NCI-H2196 treated with DMSO at 0.1 percent for 48 hours (cell line): Measurements from ENCODE around the gene THBS3.
"Not testable (repeated sequence)": the region's sequence is repeated elsewhere in the genome, so short reads cannot be mapped to it uniquely, and the experiment has no call there.

Experiments
- DNase-seq: peaks from one replicate; lab custom pipeline; 2025; ENCODE audit not compliant: unreplicated experiment; lab: John Stamatoyannopoulos, UW

Gene THBS3

DNA sequence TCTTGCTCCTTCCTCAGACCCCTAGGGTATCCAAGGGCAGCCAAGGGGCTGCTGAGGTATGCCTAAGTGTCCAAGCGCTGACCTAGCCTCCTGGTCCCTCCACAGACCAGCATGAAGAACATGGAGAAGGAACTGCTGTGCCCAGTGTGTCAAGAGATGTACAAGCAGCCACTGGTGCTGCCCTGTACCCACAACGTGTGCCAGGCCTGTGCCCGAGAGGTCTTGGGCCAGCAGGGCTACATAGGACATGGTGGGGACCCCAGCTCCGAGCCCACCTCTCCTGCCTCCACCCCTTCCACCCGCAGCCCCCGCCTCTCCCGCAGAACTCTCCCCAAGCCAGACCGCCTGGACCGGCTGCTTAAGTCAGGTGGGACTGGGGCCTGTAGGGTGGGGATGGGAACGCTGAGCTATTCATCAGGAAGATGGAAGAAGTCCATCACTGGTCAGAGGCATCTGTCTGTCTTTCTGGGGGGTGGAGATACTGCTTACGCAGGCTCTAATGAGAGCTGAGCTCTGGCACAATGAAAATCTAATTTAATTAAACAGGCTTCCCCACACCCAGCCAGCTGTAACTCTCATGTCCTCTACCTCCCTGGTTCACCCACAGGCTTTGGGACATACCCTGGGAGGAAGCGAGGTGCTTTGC is 32.3 kb downstream of the THBS3 start:
- no peak for DNase-seq

DNA sequence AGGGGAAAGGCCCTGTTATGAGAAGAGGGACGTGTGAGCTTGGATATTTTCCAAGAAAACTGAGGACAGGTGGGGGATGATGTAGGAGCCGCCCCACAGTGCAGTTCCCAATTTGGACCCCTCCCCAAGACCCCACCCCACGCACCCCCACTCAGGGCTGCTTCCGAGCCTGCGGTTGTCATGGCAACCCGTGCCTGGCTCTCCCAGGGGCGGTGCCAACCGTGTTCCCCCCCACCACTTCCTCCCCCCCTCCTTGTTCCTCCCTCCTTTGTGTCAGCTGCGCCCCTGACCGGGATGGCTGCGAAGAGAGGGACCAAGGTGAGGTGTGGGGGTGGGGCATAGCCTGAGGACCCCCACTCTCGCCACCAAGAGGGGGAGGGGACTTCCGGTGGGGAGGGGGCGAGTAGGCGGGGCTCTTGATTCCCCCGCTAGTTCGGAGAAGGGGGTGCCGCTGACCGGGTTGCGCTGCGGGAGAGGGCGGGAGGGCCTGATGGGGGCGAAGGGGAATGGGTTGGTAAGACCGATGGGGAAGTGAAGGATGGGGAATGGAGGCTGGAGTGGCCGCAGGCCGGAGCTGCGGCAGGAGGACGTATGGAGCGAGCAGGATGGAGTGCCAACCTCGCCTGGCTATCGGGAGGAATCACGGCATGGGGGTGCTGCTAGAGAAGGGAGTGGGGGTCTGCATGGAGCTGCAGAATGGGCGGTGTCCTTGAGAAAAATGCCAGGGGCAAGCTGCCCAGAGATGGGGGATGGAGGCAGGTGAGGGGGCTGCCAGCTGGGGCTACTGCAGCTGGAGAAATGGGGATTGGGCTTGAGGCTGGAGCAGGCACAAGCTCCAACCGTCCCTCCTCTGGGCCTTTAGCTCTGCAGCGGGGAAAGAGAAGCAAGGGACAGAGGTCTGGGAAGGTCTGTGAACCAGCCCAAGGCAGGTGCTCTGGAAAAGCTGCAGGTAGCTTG is 33.1 kb downstream of the THBS3 start:
- DNase-seq: peak; percentile 66

DNA sequence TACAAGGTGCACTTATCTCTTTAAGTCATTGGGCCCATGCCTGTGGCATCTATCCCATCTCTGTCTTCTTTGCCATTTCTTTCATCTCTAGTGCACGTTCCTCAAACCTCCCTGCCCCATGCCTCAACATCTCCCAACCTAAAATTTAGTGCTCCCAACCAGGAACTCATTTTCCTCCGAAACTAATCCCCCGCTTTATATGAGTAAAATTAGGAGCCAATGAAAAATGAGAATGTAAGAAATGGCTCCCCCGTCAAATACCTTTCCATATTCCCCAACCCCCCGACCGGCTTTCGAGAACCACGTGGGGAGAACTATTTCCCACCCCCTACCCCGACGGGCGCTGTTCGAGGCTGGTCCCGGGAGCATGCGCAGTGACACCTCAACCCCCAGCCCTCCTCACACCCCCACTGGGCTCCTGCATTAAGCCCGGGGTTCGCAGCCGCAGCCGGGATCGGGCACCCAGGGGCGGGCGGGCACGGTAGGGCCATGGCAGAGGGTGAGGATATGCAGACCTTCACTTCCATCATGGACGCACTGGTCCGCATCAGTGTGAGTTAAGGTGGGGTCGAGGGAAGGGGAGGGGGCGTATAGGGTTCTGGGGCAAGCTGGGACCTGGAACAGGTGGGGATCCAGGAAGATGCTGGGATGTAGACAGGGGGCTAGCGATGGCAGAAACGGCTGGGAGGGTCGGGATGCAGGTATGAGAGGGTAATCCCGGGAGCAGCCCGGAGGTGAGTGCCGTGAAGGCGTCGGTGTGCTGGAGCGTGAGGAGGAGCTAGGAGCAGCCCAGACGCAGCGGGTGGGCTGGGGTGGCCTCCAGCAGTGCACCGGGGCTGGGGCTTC is 34.0 kb downstream of the THBS3 start, which contains the start of gene TRIM46:
TSS of gene TRIM46 (plus strand) at position 372 of the 846 bp plus-strand sequence. CDS start at position 490, 118 bp downstream.
- DNase-seq: peak; percentile 66

DNA sequence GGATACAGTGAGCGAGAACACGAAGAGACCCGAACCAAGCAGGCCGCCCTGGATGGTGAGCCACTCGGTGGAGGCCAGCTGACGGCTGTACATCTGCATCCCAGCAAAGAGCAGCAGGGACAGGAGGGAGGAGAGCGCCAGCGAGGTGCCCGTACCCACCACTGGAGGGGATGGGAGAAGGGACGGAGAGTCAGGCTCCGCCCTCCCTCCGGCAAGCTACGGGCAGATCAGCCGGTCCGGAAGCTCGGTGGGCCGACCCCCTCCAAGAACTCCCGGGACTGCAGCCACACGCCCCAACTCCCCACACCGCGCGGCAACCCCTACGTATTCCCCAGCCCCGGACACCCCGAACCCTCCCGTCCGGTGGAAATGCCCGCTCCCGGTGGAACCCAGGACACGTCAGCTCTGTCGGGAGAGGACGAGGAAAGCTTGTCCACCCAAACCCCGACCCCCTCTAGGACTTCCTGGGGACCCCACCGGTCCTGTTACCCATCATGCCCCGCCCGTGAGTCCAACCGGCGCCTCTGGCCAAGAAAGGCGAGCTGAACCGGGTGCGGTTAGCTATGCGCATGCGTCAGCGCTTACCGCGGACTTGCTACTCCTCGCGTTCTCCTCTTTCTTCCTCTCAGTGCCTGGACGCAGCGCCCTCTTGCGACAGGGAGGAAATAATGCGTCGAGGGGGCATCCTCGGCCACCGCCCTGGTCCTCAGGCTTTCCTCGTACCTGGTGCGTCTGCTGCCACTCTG is 34.8 kb downstream of the THBS3 start, which contains the start of gene KRTCAP2:
TSS of gene KRTCAP2 (minus strand) at position 573 of the 746 bp plus-strand sequence. CDS start at position 493, 80 bp downstream.
- peak; percentile 96 for DNase-seq

DNA sequence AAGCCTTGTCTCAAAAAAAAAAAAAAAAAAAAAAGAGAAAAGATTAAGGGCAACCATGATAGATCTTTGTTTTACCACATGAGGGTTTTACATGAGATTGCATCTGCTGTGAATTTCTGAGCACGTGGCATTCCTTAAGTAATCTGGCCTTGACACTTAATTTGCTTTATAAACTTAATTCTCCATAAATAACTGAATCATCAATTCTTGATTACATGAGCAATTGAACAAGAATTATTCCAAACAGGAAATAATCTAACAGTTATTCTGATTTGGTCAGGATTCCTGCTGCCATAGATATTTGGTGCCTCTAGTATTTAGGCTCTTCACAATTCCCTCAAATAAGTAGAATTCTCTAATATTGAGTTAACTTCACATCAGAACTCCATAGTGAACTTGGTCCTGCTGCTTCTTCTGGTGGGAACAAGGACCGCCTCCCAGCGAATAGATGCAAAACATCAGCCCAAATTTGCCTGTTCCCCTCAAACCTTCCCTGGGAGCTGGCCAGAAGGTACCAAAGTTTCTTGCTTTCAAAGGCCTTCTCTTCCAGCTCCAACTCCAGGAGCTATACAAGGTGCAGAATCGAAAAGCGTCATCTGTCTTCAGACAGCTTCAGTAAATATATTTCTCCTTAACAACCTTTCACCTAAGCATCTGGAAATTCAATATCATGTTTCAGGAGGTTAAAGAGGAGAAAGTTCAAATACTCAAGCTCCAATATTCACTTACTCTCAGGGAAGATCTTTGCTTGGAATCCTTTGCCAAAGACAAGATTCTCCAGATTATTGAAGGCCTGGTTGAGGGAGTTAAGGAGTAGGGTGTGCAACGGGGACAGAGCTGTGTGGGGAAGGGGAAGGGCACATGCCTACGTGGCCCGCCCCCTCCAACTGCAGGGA is 35.6 kb downstream of the THBS3 start:
- DNase-seq: no peak

DNA sequence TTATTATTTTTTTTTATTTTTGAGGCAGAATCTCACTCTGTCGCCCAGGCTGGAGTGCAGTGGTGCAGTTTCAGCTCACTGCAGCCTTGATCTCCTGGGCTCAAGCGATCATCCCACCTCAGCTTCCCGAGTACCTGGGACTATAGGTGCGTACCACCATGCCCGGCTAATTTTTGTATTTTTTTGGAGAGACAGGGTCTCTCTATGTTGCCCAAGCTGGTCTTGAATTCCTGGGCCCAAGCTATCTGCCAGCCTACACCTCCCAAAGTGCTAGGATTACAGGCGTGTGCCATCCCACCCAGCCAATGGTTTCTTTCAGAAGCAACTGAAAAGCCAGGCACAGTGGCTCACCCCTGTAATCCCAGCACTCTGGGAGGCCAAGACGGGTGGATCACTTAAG is 36.9 kb downstream of the THBS3 start:
- no peak for DNase-seq

DNA sequence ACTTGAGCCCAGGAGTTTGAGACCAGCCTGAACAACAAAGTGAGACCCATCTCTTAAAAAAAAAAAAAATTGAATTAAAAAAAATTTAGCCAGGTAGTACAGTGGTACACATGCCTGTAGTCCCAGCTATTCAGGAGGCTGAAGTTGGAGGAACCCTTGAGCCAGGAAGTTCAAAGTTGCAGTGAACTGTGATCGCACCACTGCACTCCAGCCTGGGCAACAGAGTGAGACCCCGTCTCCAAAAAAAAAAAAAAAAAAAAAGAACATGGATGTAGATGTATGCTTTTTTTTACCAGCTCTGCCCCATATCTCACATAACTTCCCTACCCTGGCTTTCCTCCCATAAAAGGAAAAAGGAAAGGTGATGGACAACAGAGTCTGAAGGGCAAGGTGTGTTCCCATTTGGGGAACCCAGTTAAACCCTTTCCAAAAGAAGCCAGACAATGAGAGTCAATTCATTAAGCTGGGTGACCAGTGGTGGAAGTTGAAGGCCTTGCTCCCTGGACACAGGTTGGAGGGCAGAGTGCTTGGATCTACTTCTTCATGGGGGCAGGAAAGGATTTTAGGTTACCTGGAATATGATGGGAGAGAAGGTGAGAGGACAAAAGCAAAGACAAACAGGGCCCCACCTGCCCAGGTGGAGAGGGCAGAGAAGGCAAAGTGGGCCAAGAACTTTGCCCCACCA is 37.5 kb downstream of the THBS3 start:
- DNase-seq: no peak

DNA sequence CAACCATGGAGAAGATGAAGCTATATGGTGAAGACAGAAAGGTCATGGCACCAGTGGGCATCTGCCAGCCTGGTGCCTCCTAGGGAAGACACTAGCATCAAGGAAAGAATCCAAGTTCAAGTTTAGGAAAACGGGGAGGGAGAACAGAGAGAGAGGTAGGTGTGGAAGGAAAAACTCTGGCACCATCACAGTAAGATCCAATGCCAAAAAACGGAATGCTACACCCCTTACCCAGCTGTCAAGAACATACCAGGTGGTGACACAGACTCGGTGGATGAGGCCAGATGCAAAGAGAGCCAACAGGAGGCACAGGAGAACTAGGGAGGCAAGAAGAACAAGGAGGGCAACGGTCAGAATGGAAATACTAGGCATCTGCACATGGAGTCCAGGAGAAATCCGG is 38.2 kb downstream of the THBS3 start:
- DNase-seq: no peak

DNA sequence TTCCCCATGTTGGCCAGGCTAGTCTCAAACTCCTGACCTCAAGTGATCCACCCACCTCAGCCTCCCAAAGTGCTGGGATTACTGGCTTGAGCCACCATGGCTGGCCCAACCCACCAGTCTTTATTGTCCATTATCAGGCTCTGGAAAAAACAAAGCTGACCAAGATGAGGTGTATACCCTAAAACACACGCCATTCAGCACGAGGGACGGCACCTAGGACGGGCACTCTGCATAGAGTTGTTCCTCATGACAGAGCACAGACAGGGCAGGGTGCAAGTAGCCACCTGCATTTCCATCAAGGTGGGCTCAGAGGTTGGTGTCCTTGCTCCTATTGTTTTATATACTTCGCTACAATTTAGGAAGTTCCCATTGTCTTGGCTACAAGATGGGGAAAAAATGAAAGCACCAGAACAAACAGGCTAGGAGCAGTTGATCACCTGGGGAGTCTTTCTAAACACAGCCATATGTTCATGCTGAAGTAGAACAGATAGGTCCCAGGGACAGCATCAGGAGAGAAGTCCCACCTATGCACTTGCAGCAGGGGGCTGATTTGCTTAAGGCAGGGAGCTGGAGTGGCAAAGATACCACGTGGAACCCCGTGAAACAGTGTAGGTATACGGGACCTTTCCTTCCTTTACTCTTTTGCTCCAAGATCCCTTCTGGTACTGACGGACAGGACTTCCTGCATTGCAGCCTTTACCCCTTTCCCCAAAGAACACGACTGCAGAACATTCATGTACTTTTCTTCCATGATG is 39.1 kb downstream of the THBS3 start:
- no peak for DNase-seq

DNA sequence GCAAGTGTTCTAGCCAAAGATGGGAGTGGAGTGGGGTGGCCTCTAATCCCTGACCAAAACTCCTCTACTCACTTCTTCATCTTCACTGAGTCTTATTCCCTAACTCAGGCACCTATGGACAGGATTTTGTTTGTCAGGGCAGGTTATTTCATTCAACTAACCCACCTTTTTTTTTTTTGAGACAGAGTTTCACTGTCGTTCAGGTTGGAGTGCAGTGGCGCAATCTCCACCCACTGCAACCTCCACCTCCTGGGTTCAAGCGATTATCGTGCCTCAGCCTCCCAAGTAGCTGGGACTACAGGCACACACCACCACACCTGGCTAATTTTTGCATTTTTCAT is 39.6 kb downstream of the THBS3 start:
- DNase-seq: not testable (repeated sequence)

DNA sequence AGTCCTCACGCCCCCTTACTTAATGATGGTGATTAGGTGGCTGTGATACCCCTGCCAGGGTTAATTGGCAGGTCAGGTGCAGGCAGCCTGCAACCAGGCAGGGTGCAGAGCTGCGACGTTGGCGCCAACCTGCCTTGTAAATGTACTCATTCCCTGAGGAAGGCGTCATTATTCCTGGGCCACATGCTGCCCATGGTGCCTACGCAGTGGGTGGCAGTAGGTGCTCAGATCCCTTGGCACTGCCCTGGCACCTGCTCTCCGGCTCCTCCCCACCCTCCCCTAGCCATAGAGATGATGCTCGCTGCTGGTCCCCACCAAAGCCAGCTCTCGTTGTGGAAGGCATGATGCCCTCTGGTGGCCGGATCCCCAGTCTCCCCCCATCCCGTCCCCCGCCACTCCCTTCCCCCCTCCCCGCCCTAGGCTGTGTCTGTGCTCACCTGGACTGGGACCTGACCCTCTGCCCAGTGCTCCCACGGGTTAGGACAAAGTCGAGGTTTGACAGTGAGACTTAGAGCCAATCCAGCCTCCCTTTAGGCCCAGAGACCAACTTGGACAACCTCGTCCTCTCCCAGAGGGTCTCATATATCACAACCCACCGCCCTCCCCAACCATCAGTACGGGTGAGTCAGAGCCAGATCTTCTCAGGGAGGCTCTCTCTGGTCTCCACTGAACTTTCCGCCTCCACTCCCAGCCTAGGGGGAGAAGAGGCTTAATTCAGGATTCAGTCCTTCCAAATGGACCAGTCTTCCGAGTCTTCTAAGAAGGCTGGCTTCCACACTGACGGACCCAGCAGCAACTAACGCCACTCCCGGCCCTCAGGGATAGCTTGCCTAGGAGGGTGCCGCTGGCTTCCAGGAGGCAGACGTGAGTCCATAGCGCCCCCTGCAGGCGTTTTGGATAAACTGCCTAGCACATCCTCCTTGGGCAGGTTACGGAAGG is 40.3 kb downstream of the THBS3 start:
- DNase-seq: peak; percentile 95

DNA sequence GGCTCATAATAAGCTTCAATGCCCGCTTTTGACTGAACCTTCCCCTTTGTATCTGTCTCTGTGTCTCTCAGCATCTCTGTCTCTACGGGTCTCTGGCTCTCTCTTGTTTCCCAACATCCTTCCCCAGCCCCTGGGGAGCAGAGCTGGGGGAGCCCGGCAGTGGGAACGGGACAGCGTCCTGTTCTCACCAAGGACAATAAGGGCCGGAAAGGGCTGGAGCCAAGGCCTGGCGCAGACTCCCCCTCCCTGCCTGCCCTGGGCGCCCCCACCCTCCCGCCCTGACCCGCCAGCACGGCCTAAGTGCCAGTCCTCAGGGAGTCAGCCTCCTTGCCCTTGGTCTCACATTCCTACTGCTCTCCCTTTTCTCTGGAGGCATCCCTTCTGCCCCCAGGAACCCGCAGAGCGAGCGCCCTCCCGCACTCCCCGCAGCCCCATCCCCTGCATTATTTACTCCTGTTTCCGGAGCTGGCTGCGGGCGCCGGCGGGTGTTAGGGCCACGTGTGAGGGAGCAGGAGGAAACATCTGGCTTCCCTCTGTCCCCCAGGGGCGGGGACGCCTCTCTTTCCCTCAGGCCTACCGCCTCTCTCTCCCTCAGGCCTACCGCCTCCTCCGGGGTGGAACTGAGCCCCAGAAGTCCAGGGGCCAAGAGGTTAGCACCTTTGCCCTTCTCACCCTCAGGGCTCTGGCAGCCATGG is 41.1 kb downstream of the THBS3 start:
- DNase-seq: peak; percentile 39

DNA sequence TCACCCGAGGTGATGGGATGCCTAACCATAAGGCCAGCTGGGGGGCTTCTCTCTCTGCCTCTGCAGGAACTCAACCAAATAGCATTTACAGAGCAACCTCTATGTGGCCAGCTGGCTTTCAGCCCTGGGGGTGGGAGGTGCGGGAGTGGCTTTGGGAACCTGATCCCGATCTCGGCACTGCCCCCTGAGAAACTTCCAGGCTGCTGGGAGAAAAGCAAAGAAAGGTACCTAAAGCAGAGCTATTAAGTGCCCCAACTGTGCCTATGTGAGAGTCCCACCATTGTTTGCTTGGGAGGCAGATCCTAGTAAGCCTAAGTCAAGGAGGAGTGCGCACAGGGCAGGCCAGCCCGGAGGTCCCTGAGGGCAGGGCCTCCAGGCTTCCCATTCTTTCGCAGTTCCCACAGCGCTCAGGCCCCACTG is 41.6 kb downstream of the THBS3 start:
- no peak for DNase-seq

DNA sequence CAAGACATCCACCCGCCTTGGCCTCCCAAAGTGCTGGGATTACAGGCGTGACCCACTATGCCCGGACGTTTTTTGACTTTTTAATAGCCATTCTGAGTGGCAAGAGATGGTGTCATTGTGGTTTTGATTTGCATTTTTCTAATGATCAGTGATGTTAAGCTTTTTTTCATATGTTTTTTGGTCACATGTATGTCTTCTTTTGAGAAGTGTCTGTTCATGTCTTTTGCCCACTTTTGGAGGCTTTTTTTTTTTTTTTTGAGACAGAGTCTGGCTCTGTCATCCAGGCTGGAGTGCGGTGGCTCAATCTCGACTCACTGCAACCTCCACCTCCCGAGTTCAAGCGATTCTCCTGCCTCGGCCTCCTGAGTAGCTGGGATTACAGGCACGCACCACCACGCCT is 43.1 kb downstream of the THBS3 start:
- DNase-seq: not testable (repeated sequence)

DNA sequence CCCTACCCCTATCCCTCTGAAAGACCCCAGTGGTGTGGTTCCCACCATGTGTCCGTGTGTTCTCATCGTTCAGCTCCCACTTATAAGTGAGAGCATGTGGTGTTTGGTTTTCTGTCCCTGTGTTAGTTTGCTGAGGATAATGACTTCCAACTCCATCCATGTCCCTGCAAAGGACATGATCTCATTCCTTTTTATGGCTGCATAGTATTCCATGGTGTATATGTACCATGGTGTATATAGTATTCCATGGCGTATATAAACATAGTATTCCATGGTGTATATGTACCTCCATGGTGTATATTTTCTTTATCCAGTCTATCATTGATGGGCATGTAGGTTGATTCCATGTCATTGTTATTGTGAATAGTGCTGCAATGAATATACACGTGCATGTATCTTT is 43.9 kb downstream of the THBS3 start:
- not testable (repeated sequence) for DNase-seq

DNA sequence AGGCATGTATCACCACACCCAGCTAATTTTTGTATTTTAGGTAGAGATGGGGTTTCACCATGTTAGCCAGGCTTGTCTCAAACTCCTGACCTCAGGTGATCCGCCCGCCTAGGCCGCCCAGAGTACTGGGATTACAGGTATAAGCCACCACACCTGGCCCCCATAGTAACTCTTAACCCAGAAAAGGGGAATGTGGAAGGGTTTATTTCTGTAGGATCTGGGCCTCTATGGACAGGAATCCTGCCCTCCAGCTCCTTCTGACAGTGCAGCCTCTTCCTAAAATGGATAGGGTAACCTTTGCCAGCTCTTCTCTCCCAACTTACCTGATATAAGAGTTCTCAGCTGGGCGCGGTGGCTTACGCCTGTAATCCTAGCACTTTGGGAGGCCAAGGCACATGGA is 45.1 kb downstream of the THBS3 start:
- not testable (repeated sequence) for DNase-seq
